Ammon's horn (tissue), 1 donor: Measurements from ENCODE around the gene SGPP2.

Source experiments
- DNase-seq: peaks from one replicate; pipeline ENCODE4 v3.0.0-alpha.2; 2016; ENCODE audit warnings: low spot score

SGPP2 gene

GRCh38 chr2:222525811-222526210 lies 101.5 kb downstream of the SGPP2 start:
- DNase-seq: no peak

- no peak for DNase-seq
Measured at GRCh38 chr2:222526480-222527277, 102.3 kb downstream of the SGPP2 start.

- no peak for DNase-seq
Measured at GRCh38 chr2:222532315-222532714, 108.0 kb downstream of the SGPP2 start.

- no peak for DNase-seq
Measured at GRCh38 chr2:222535477-222535876, 111.1 kb downstream of the SGPP2 start.

GRCh38 chr2:222538535-222538934 lies 114.2 kb downstream of the SGPP2 start:
- DNase-seq: no peak

- no peak for DNase-seq
Measured at GRCh38 chr2:222544661-222545060, 120.3 kb downstream of the SGPP2 start.

- no peak for DNase-seq
Measured at GRCh38 chr2:222545823-222546795, 121.8 kb downstream of the SGPP2 start.

GRCh38 chr2:222547083-222547482 lies 122.7 kb downstream of the SGPP2 start:
- no peak for DNase-seq

GRCh38 chr2:222548992-222549391 lies 124.6 kb downstream of the SGPP2 start:
- DNase-seq: peak; percentile 46

- DNase-seq: no peak
Measured at GRCh38 chr2:222554517-222554916, 130.2 kb downstream of the SGPP2 start.

GRCh38 chr2:222561151-222561550 lies 136.8 kb downstream of the SGPP2 start:
- no peak for DNase-seq

GRCh38 chr2:222561817-222562645 lies 137.7 kb downstream of the SGPP2 start:
- DNase-seq: peak; percentile 45

GRCh38 chr2:222563106-222563718 lies 138.9 kb downstream of the SGPP2 start:
- DNase-seq: peak; percentile 25

GRCh38 chr2:222563936-222564335 lies 139.6 kb downstream of the SGPP2 start:
- peak; percentile 23 for DNase-seq

GRCh38 chr2:222566229-222566628 lies 141.9 kb downstream of the SGPP2 start:
- DNase-seq: no peak

- DNase-seq: peak; percentile 10
Measured at GRCh38 chr2:222568865-222569264, 144.5 kb downstream of the SGPP2 start.

GRCh38 chr2:222569826-222570225 lies 145.5 kb downstream of the SGPP2 start:
- DNase-seq: peak; percentile 9

- DNase-seq: no peak
Measured at GRCh38 chr2:222572264-222572721, 147.9 kb downstream of the SGPP2 start.

GRCh38 chr2:222572751-222573174 lies 148.4 kb downstream of the SGPP2 start:
- peak; percentile 28 for DNase-seq

GRCh38 chr2:222575618-222576017 lies 151.3 kb downstream of the SGPP2 start:
- DNase-seq: no peak
